Natural killer cell (primary cell): ENCODE data around the gene UBN1. TPM values are rescaled to one million over a fixed set of nuclear protein-coding genes. Genes with fewer than 3 reads are reported as not detected.

ENCODE experiments used
- ATAC-seq, 3 donors: fragments of 150-1000 bp in 2 of 3; fragments of 200-7000 bp in 1 of 3; cut with Tn5 transposase; 1 replicate in 1 of 3; 2 replicates in 2 of 3; pipeline ENCODE4 v1.10.0; 2021; ENCODE audit warnings: mild to moderate bottlenecking in 2 of 3, moderate library complexity in 2 of 3
- DNase-seq, 2 donors: peaks; one replicate each; pipeline versions ENCODE4 v3.0.0 to v3.0.0-alpha.2; 2013 to 2021; ENCODE audit warnings: mixed read lengths in 1 of 2
- H3K27ac ChIP-seq: one replicate; pipeline ENCODE4 v1.5.1; 2013; ENCODE audit warnings: mild to moderate bottlenecking, low read length
- H3K27me3 ChIP-seq: one replicate; pipeline ENCODE4 v1.6.1; 2013; ENCODE audit warnings: low read length; ENCODE audit not compliant: control insufficient read depth, insufficient read depth
- H3K36me3 ChIP-seq: one replicate; pipeline ENCODE4 v1.6.1; 2013; ENCODE audit warnings: low read length; ENCODE audit not compliant: control insufficient read depth, insufficient read depth
- H3K4me1 ChIP-seq: one replicate; pipeline ENCODE4 v1.6.1; 2013; ENCODE audit warnings: low read length; ENCODE audit not compliant: control insufficient read depth, insufficient read depth
- H3K4me3 ChIP-seq: one replicate; pipeline ENCODE4 v1.5.1; 2013; ENCODE audit warnings: low read length
- H3K9me3 ChIP-seq: one replicate; pipeline ENCODE4 v1.6.1; 2013; ENCODE audit warnings: low read length; ENCODE audit not compliant: control insufficient read depth, insufficient read depth
- H3K27ac Mint-ChIP-seq, 2 donors: one replicate each; pipeline ENCODE4 v1.8.0; 2022; ENCODE audit warnings: mild to moderate bottlenecking in 2 of 2, mixed read lengths in 2 of 2, moderate library complexity in 1 of 2
- H3K27me3 Mint-ChIP-seq, 2 donors: one replicate each; pipeline ENCODE4 v1.8.0; 2022; ENCODE audit warnings: low read depth in 2 of 2, mixed read lengths in 2 of 2
- H3K36me3 Mint-ChIP-seq: one replicate; pipeline ENCODE4 v1.8.0; 2022; ENCODE audit warnings: mixed read lengths
- H3K4me1 Mint-ChIP-seq, 2 donors: one replicate each; pipeline ENCODE4 v1.8.0; 2022; ENCODE audit warnings: mixed read lengths in 2 of 2
- H3K4me3 Mint-ChIP-seq: one replicate; pipeline ENCODE4 v1.8.0; 2022; ENCODE audit warnings: mild to moderate bottlenecking, moderate library complexity, mixed read lengths
- H3K9me3 Mint-ChIP-seq, 2 donors: one replicate each; pipeline ENCODE4 v1.8.0; 2022; ENCODE audit warnings: mixed read lengths in 2 of 2
- CTCF ChIP-seq: fragments of 200-600 bp; IDR thresholded peaks from one replicate; pipeline ENCODE4 v1.8.0; 2022; ENCODE audit warnings: antibody characterized with exemption
- WGBS: methylation state at CpG from one replicate; pipeline ENCODE4 v1.1.7; 2013; ENCODE audit warnings: missing lambda C conversion rate; ENCODE audit not compliant: insufficient coverage; 5-methylcytosine and 5-hydroxymethylcytosine counted together
- intact Hi-C: fragments of 100-400 bp; cut with micrococcal nuclease; formaldehyde crosslinking; loops from one replicate; pipeline ENCODE4 v1.14.2; 2022
- total RNA-seq, 4 donors: library from RNA; stranded (reverse); fragments of 120-200 nt in 1 of 4; gene quantifications; one replicate each; pipeline versions ENCODE4 v1.2.3 to v1.2.4, GENCODE V29; 2013 to 2022

Gene UBN1
- total RNA-seq, 3 donors from 2014 or later (not counting 1 experiment from before 2014, with no cell fraction given), result 70.5 to 81.6 (median 79.9) TPM

DNA sequence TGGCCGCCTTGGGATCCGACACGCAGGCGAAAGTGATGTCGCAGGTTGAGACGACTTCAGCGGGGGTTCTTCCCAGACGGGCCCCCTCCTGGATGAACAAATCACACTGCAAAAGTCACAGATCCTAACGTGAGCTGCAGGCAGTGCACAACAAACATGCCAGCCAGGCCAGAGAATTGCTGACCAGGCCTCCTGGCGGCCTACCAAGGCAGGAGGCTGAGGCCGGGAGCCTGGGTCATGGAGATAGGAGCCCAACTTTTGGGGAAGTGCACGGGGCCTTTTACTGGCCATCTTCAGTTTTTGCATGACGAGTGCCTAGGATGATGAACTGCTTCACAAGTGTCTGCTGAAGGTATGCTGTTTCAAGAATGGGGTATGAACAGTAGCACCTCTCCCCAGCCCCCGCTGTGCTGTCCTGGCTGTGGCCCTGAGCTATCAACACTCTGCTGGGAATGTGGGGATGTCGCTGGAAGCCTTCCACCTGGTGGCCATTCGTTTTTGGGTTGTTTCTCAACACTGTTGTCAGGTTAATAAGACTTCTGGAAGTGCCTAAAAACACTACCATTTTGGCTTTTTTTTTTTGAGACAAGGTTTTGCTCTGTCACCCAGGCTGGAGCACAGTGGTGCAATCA lies 32.6 kb upstream of the UBN1 start:
- H3K9me3 Mint-ChIP-seq, result no peaks in the 10 kb centered on the region
- 95% methylated on average over 16 of the region's 16 CpGs for WGBS

DNA sequence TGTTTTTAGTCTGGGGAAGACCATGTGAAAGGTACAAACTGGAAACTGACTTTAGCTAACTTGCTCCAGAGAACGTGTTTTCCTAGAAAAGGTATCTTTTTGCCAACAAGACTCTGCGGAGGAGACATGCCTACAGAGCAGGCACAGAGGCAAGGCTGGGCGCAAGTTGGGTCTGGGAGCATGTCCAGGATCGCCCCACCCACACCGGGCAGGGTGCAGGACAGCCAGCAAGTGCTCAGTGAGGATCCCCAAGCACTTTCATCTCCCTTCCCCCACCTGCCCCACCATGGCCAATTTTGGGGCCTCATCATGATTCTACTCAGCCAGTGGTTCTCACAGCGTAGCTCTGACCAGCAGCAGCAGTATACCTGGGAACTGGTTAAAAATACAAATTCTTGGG lies 26.6 kb upstream of the UBN1 start:
- Histone ChIP-seq H3K27ac (no peak overlapping the region), H3K4me1 (no peaks in the 10 kb centered on the region), H3K36me3 (peaks cover 53% of the 10 kb centered on the region), H3K4me3 (no peak overlapping the region), H3K9me3 (no peaks in the 10 kb centered on the region), H3K27me3 (no peaks in the 10 kb centered on the region)
- peaks cover 0 to 9% of the 10 kb centered on the region in 2 donors for H3K4me1 Mint-ChIP-seq
- no peaks in the 10 kb centered on the region for H3K27me3 Mint-ChIP-seq
- DNase-seq (no peak), ATAC-seq (no peak)
- H3K36me3 Mint-ChIP-seq, result peaks cover 22% of the 10 kb centered on the region
- intact Hi-C loops, result no loop called here
- no peaks in the 10 kb centered on the region for H3K9me3 Mint-ChIP-seq
- no peak overlapping the region for H3K4me3 Mint-ChIP-seq
- TF ChIP-seq CTCF, result no peak
- 97% methylated on average over 6 of the region's 6 CpGs for WGBS
- no peak overlapping the region for H3K27ac Mint-ChIP-seq

More for the DNA sequence above, 32.6 kb upstream of the UBN1 start:
- Histone ChIP-seq H3K4me1 (no peaks in the 10 kb centered on the region), H3K36me3 (peaks cover 49% of the 10 kb centered on the region), H3K27me3 (no peaks in the 10 kb centered on the region), H3K4me3 (no peak overlapping the region), H3K27ac (no peak overlapping the region), H3K9me3 (no peaks in the 10 kb centered on the region)
- H3K4me3 Mint-ChIP-seq, result no peak overlapping the region
- DNase-seq, result no peak
- H3K36me3 Mint-ChIP-seq, result peaks cover 22% of the 10 kb centered on the region
- H3K4me1 Mint-ChIP-seq, result no peaks in the 10 kb centered on the region
- H3K27ac Mint-ChIP-seq, result no peak overlapping the region
- intact Hi-C loops, result no loop called here
- no peak for TF ChIP-seq CTCF
- no peaks in the 10 kb centered on the region for H3K27me3 Mint-ChIP-seq
- no peak for ATAC-seq

- H3K36me3 Mint-ChIP-seq, result peaks cover 7% of the 10 kb centered on the region
- peaks cover 0 to 9% of the 10 kb centered on the region in 2 donors for H3K4me1 Mint-ChIP-seq
- TF ChIP-seq CTCF, result no peak
These were observed 22.1 kb upstream of the UBN1 start for GRCh38 chr16:4825196-4825595.

GRCh38 chr16:4826526-4826925 lies 20.8 kb upstream of the UBN1 start:
- no peak overlapping the region for H3K27ac ChIP-seq
- Mint-ChIP-seq H3K4me1 (peaks cover 0 to 17% of the 10 kb centered on the region in 2 donors), H3K4me3 (no peak overlapping the region), H3K27me3 (no peaks in the 10 kb centered on the region), H3K36me3 (peaks cover 7% of the 10 kb centered on the region), H3K27ac (no peak overlapping the region), H3K9me3 (no peaks in the 10 kb centered on the region)
- no peak for TF ChIP-seq CTCF
- intact Hi-C loops, result no loop called here
- WGBS, result 98% methylated on average over 4 of the region's 4 CpGs
- ATAC-seq, result no peak
- DNase-seq, result no peak
- H3K4me3 ChIP-seq, result no peak overlapping the region
- peaks cover 58% of the 10 kb centered on the region for H3K36me3 ChIP-seq
- H3K4me1 ChIP-seq, result no peaks in the 10 kb centered on the region
- H3K27me3 ChIP-seq, result no peaks in the 10 kb centered on the region
- no peaks in the 10 kb centered on the region for H3K9me3 ChIP-seq

More at GRCh38 chr16:4825196-4825595, 22.1 kb upstream of the UBN1 start:
- Histone ChIP-seq H3K27me3 (no peaks in the 10 kb centered on the region), H3K4me3 (no peak overlapping the region), H3K9me3 (no peaks in the 10 kb centered on the region), H3K27ac (no peak overlapping the region), H3K36me3 (peaks cover 57% of the 10 kb centered on the region), H3K4me1 (no peaks in the 10 kb centered on the region)
- Mint-ChIP-seq H3K27me3 (no peaks in the 10 kb centered on the region), H3K4me3 (no peak overlapping the region), H3K27ac (peak overlapping the region in 1 of 2 donors; percentile 9), H3K9me3 (no peaks in the 10 kb centered on the region)
- DNase-seq, result no peak
- ATAC-seq, result no peak
- intact Hi-C loops, result no loop called here
- 97% methylated on average over 8 of the region's 8 CpGs for WGBS
